ENCODE measurements around the gene HYDIN.
"Not testable (repeated sequence)": the region's sequence is repeated elsewhere in the genome, so short reads cannot be mapped to it uniquely, and the experiment has no call there.

The HYDIN gene

GRCh38 chr16:71105881-71106280 is 124.6 kb downstream of the HYDIN start:
- not testable (repeated sequence) for DNase-seq (ENCODE audit: low read depth in 2 of 2)

- not testable (repeated sequence) for DNase-seq (ENCODE audit: low read depth in 2 of 2)
These were observed 146.9 kb downstream of the HYDIN start for GRCh38 chr16:71083573-71083972.

- DNase-seq (ENCODE audit: low read depth in 2 of 2), result not testable (repeated sequence)
These were observed 149.7 kb downstream of the HYDIN start for GRCh38 chr16:71080777-71081176.

- DNase-seq (ENCODE audit: low read depth in 2 of 2), result not testable (repeated sequence)
These were observed 150.3 kb downstream of the HYDIN start for GRCh38 chr16:71080262-71080661.

GRCh38 chr16:71070651-71071050 is 159.9 kb downstream of the HYDIN start:
- DNase-seq (ENCODE audit: low read depth in 2 of 2), result not testable (repeated sequence)

- DNase-seq (ENCODE audit: low read depth in 2 of 2), result not testable (repeated sequence)
These were observed 160.7 kb downstream of the HYDIN start for GRCh38 chr16:71069842-71070241.

GRCh38 chr16:71053897-71054609 is 176.5 kb downstream of the HYDIN start:
- not testable (repeated sequence) for DNase-seq (ENCODE audit: low read depth in 2 of 2)

GRCh38 chr16:71050307-71050706 is 180.2 kb downstream of the HYDIN start:
- DNase-seq (ENCODE audit: low read depth in 2 of 2), result not testable (repeated sequence)

GRCh38 chr16:71039368-71040111 is 191.0 kb downstream of the HYDIN start:
- not testable (repeated sequence) for DNase-seq (ENCODE audit: low read depth in 2 of 2)

- DNase-seq (ENCODE audit: low read depth in 2 of 2), result not testable (repeated sequence)
These were observed 192.1 kb downstream of the HYDIN start for GRCh38 chr16:71038421-71038820.

- DNase-seq (ENCODE audit: low read depth in 2 of 2), result not testable (repeated sequence)
These were observed 192.5 kb downstream of the HYDIN start for GRCh38 chr16:71037987-71038386.

GRCh38 chr16:71028032-71028727 is 202.3 kb downstream of the HYDIN start:
- not testable (repeated sequence) for DNase-seq (ENCODE audit: low read depth in 2 of 2)

- not testable (repeated sequence) for DNase-seq (ENCODE audit: low read depth in 2 of 2)
These were observed 203.0 kb downstream of the HYDIN start for GRCh38 chr16:71027511-71027910.

GRCh38 chr16:71023851-71024439 is 206.6 kb downstream of the HYDIN start:
- not testable (repeated sequence) for DNase-seq (ENCODE audit: low read depth in 2 of 2)

GRCh38 chr16:71021961-71022537 is 208.5 kb downstream of the HYDIN start:
- DNase-seq (ENCODE audit: low read depth in 2 of 2), result not testable (repeated sequence)

GRCh38 chr16:71019067-71019682 is 211.3 kb downstream of the HYDIN start:
- DNase-seq (ENCODE audit: low read depth in 2 of 2), result not testable (repeated sequence)

GRCh38 chr16:71015419-71015818 is 215.1 kb downstream of the HYDIN start:
- DNase-seq (ENCODE audit: low read depth in 2 of 2), result not testable (repeated sequence)

GRCh38 chr16:71009440-71010223 is 220.9 kb downstream of the HYDIN start:
- DNase-seq (ENCODE audit: low read depth in 2 of 2), result not testable (repeated sequence)

- DNase-seq (ENCODE audit: low read depth in 2 of 2), result not testable (repeated sequence)
These were observed 224.0 kb downstream of the HYDIN start for GRCh38 chr16:71006516-71006915.

GRCh38 chr16:70999735-71000134 is 230.8 kb downstream of the HYDIN start:
- not testable (repeated sequence) for DNase-seq (ENCODE audit: low read depth in 2 of 2)

Data from activated CD8-positive, alpha-beta memory T cell treated with anti-CD3 and anti-CD28 coated beads for 4 hours (primary cell).